CD4-positive, alpha-beta T cell treated with Interleukin-6 at 100 ng/mL for 8 hours (primary cell): Measurements from ENCODE around the gene CLEC9A.
"Not testable (repeated sequence)": the region's sequence is repeated elsewhere in the genome, so short reads cannot be mapped to it uniquely, and the experiment has no call there.

Experiments used
- DNase-seq: peaks from one replicate; pipeline ENCODE4 v3.0.0-alpha.2; 2020; ENCODE audit warnings: mixed read lengths, low spot score

Gene CLEC9A

DNA sequence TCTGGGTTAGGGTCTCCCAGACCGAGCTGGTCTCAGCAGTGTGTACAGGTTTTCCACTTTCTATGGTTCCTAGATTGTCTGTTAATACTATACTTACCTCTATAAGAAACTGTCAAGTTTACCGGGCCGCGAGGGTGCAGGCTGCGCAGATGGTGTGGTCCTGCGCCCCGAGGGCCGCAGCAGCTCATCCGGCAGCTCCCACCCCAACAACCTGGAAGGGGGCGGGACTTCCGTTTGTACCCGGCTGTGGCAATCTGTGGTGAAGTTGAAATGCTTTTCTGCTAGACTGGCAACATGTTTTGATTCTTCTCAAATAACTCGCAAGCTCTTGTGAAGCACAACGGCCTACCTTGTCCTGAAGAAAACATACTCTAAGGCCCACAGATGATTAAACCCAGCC is at the start of gene CLEC9A:
CLEC9A (plus strand) TSS at position 237 of the 400 bp plus-strand sequence. CDS start 22,006 bp downstream, outside the sequence.
- DNase-seq, result no peak

DNA sequence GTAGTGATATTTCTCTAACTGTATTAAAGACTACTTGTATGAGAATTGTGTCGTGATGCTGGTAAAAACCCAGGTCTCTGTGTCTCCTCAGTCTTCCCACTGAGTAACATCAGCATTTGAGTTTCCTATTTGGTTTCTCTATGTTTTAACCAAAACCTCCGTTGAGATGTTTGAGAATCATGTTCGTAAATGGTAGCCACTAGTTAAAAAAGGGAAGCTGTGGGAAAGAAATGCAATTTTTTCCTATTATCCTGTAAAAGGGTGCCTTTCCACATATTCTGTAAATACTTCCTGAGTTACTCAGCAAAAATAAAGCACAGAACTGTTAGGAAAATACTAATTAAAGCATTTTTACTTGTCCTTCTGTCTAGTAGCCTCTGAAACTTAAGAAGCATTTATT is 38.6 kb upstream of the CLEC9A start:
- no peak for DNase-seq

DNA sequence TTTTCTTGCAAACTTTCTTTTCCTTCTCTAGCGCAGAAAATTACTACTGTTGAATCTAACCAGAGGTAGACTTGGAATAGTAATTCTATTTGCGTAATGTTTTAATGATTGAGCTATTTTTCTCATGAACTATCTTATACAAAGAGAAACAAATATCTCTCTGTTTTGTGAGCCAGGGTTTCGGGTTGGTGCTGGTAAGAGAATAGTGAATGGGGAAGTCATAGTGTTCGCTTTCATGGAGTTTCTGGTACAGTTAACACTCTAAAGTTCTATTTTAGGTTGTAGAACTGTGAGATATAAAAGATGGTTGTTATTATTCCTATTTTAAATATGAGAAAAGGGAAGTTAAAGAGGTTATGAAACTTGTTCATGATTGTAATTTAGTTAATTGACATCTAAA is 38.2 kb upstream of the CLEC9A start:
- no peak for DNase-seq

DNA sequence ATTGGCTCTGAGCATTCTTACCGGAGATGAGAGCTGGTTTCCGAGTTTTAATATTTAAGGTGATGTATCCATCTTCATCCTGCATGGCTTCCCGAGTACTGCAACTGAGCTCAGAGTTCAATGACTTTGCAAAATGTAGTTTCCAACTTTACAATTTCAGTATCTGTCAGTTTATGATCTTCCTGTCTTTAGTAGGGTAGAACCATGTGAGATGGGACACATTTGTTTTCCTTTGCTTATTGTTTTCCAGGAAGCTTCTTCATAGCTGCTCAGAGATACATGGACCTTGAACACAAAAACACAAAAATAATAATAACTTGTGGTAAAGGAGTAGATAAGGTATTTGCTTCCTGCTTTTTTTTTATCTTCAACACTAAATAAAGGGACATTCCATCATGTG is 31.5 kb upstream of the CLEC9A start, which contains the start of gene CLEC1B:
CLEC1B (minus strand) TSS at position 106 of the 400 bp plus-strand sequence; CDS start at position 85, 21 bp downstream.
- DNase-seq, result no peak

DNA sequence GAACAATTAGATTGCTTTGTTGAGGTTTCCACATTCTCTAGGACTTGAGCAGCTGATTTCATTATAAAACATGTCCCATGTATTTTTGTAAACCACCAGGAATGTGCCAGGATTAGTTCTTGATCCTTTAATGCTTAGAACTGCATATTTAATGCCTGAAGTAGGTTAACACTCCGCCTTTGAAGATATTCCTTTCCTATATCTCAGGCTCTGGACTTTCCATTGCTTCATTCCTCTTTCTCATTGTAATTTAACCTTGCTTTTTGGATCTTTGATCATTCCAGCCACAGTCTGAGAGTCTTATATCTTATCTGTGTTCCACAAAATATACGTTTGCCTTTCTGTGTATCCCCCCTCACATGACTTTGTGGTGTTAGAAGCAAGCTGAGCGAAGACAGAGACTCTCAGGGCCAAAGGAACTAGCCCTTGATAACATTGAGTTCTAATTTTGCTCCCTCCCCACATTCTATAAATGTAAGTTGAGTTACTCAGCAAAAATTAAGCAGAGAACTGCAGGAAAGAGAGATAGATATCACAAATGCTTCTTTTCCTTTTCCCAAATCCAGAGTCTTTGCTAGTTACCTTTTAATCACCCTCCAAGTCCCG is 29.2 kb upstream of the CLEC9A start:
- no peak for DNase-seq

DNA sequence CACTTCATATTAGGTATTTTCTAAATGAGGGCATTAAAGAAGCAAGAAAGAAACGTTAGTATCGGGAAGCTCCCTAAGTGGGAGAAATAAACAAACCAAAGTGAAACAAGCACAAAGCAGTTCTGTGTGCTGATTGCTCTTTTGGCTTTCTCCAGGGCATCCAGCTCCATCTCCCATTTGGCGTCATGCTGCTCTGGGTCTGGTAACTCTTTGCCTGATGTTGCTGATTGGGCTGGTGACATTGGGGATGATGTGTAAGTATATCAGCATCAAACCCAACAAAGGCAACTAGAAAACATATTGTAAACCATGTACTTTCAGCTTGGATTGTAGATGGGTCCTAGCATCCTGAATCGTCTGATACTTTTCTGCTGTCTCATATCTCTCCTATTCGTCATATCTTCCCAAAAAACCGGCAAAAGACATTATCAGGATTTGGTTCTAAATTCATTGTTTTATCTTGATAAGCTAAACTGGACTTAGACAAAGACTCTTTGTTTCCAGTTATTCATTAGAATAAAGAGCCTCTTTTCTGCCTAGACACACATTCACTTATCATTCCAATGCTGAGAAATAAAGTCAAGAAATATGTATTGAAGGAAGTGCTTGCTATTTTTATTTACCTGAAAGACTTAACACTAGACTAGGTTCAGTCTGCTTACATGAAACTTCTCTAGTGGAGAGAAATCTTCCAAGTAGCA is 17.7 kb upstream of the CLEC9A start:
- DNase-seq, result no peak

DNA sequence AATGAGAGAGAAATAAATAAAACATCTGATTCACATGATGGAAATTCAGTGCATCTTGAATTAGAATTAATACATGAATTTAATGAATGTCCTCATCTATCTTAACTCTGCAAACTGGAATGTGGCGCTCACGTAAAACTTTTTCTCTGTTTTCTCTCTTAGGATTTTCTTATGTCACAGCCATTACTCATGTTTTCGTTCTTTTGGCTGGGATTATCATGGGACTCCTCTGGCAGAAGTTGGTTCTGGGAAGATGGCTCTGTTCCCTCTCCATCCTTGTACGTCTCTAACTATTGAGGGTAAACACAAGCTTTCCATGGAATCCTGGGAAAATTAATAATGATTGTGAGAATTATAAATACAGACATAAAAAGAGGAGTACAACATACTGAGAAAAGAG is 15.0 kb upstream of the CLEC9A start:
- no peak for DNase-seq

DNA sequence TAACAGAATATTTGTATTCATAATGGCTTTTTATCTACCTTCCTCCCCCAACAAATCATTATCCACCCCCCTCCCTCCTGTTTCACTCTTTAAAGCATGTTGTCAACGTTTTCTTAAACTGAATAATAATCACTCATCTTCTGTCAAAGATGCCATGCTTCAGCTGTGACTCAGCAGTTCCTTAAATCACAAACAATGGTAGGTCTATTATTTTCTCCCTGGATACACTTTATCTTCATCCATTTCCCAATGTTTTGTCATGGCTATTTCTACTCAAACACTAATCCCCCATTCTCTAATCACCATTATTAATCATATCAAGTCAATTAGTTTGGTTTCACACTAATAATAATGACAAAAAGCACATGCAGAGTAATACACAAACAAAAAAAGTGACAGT is 13.6 kb upstream of the CLEC9A start:
- DNase-seq, result no peak

DNA sequence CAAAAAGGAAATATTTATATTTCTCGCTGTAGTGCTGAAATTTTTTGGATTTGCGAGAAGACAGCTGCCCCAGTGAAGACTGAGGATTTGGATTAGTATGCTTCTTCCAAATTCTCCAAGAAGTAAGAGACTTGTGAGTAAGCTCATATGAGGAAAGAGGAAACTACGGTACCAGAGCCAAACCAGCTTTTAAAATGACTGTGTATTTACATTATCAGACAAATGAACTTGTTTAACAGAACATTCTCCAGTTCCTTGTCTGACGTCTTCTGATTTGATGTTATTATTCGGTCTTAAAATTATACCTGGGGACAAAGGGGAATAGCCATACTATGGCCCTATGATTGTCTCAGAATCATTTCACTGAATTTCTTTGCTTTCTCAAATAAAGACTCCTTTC is 12.1 kb upstream of the CLEC9A start:
- DNase-seq, result no peak

DNA sequence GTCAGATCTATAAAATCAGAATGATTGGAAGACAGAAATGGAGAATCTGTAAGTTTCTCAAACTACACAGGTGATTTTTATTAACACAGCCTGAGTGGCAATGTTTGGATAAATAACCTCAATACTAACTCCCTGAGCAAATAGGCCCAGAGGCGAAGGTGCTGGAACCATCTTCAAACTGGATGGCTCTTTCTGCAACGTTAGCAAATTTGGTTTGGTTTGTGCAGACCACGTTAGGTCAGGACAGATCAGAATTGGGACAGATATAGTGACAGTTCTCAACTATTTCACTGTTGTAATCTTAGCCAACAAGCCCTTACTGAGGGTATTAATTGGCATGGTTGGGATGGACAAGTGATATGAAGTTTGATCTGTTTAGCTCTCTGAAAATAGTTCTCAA is 9.1 kb upstream of the CLEC9A start:
- DNase-seq, result no peak

DNA sequence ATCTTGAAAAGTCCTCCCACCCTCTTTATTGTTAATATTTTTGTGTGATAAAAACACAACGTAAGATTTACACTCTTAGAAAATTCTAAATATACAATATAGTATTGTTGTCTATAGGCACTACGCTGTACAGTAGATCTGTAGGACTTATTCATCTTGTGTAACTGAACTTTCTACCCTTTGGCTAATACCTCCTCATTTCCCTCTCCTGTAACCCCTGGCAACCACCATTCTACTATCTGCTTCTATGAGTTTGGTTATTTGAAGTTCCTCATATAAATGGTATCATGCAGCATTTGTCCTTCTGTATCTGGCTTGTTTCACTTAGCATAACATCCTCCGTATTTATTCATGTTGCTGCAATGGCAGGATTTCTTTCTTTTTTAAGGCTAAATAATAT is 5.2 kb upstream of the CLEC9A start:
- DNase-seq, result no peak

DNA sequence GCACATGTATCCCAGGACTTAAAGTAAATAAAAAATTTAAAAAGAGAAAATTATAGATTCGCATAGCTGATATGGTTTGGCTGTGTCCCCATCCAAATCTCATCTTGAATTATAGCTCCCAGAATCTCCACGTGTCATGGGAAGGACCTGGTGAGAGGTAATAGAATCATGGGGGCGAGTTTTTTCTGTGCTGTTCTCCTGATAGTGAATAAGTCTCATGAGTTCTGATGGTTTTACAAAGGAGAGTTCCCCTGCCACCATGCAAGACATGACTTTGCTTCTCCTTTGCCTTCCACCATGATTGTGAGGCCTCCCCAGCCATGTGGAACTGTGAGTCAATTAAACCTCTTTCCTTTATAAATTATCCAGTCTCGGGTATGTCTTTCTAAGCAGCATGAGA is 3.8 kb upstream of the CLEC9A start:
- DNase-seq, result not testable (repeated sequence)

DNA sequence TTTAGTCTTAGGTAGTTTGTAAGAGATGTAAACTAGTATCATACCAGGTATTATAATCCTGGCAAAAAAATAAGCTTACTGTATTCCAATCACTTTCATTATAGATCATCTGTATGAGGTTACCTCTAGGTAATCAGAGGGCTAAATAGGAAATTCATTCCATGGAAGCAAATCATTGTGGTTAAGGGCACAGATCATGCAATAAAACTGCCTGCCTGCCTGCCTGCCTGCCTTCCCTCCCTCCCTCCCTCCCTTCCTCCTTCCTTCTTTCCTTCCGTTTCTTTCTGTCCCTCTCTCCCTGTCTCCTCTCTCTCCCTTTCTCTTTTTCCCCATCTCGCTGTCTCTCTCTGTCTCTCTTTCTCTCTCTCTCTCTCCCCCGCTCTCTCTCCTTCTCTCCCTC is 3.2 kb upstream of the CLEC9A start:
- DNase-seq, result no peak

DNA sequence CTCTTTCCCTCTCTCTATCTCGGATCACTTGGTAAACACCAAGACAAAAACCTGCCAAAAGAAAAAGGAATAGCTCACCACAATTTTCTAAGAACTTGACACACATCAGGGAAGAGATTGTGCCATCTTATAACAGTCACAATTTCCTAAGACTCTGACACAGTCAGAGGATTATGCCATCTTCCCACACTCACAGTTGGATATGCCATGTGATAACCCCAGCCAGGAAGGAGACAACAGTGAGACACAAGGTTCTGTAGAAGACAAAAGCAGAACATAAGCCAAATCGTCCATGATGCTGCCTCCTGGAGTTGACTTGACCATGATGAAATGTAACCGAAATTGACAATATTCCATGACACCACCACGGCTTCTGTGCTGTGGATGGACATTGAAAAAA is 2.8 kb upstream of the CLEC9A start:
- DNase-seq, result no peak

DNA sequence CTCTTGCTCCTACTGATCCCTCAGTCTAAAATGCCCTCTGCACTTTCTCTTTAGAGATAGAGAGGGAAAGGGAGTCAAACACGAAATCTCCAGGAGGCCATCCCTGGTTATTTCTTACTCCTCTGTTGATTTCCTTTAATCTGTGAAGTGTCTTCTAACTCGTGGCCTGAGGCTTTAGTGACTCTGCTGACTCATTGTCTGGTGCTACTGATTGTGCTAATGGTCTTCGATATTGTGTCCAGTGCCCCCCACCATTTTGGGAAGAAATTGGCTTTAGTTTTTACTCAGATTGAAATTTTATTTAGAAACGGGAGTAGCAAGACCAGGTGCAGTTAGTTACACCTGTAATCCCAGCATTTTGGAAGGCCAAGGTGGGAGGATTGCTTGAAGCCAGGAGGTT is 839 bp downstream of the CLEC9A start:
- DNase-seq, result no peak

DNA sequence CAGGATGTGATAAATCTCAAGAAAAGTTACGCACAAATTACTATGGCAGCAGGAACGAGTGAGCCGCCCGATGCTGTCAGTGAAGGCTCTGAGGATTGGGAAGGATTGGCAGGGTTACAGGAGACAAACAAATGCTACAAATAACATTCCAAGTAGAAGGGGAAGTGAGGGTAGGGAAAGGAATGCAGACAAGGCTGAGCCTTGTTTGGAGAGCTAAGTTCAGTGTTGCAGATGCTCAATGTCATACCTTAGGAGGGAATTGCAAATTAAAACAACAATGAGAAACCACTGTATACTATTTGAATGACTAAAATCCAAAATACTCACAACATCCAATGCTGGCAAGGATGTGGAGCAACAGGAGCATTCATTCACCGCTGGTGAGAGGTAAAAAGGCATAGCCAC is 1.3 kb downstream of the CLEC9A start:
- no peak for DNase-seq

DNA sequence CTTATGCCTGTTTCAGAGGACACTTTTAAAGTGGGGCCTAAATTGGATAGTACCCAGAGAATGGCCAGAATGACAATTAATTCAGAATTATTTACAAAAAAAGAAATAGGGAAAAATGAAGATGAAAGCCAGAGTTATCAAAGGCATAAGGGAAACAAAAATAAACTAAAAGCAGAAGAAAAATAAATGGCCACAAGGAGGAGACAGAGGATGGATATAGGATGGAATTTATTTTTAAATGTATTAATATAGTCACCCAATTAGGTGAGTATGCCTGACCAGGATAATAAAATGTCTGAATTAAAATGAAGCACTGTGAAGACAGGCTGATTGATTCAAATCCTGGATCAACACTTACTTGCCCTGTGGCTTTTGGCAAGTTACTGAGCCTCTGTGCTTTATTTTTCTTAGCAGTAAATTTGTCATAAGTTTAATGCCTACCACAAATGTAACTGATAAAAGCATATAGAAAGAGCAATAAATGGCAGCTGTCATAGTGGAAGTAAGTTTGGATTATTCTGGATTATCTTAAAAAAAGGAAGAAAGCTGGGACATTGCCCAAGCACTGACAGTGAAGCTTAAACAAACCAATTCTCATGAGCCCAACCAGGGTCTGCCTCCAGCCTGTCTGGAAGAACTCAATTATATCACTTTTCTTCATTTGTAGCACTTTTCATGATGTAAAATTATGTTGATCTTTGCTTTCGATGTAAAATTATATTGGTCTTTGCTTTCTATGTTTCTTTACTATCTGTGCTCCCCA is 3.5 kb downstream of the CLEC9A start:
- no peak for DNase-seq

DNA sequence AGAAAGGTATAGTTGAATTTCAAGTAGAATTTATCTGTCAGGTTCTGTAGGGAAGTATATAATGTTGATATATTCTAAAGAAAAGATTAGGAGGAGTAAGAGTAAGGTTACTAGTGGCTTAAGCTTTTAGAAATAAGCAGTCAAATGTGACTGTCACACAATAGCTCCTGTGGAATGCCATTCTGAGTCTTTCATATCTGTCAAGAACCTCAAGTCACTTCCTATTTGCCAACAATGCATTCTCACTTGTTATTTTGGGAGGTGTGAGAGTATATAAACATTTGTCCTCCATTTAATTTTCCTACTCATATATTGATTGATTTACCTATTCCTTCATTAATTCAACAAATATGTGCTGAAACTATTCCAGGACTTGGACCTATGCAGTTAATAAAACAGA is 11.7 kb downstream of the CLEC9A start:
- DNase-seq, result no peak

DNA sequence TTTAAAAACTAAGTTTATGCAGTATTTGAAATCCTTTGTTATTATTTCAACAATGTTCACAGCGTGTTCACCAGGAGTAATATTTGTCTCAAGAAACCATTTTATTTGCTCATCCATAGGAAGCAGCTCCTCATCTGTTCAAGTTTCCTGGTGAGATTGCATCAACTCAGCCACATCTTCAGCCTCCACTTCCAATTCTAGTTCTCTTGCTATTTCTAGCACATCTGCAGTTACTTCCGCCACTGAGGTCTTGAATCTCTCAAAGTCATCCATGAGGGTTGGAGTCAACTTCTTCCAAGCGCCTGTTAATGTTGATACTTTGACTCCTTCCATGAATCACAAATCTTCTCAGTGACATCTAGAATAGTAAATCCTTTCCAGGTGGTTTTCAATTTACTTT is 18.0 kb downstream of the CLEC9A start:
- no peak for DNase-seq

DNA sequence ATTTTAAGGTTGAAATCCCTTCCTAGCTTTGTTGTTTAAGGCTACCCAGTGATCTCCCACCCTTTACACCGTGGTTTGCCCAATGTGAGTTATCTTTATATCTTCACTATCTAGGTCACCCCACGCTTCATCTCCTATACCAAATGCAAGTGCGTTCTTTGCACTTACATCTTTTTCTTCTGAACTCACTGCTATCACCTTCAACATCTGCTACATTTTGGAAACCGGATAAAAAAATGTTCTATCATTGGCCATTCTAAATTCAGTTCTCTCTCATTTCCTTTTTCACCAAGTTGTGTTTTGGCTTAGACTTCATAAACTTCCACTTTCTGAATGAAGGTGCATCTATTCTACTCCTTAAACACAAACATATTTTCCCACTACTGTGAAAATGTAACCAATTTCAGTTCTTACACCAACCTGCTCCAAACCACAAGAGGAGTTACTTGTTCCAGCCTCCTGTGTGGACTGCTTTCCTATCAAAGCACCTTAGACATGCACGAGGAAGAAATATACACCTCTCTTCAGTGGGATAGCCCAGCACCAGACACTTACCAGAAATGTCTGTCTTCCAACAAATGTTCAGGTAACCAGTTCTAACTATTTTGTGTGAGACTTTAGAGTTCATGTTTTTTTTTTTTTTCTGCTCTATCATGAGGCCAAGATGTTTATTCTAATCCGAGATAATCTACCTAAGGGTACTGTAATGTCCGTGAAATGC is 21.9 kb downstream of the CLEC9A start:
- DNase-seq, result no peak

DNA sequence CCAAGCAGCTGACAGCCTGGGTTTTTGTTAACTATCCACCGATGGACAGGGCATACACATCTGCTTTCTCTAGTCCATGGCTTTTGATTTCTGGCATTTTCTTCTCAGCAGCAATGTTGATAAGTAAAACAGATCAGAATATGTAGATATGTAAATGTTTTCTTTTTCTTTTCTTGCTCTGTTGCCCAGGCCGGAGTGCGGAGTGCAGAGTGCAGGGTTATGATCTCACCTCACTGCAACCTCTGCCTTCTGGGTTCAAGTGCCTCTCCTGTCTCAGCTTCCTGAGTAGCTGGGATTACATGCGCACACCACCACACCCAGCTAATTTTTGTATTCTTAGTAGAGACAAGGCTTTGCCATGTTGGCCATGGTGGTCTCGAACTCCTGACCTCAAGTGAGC is 27.9 kb downstream of the CLEC9A start:
- no peak for DNase-seq

DNA sequence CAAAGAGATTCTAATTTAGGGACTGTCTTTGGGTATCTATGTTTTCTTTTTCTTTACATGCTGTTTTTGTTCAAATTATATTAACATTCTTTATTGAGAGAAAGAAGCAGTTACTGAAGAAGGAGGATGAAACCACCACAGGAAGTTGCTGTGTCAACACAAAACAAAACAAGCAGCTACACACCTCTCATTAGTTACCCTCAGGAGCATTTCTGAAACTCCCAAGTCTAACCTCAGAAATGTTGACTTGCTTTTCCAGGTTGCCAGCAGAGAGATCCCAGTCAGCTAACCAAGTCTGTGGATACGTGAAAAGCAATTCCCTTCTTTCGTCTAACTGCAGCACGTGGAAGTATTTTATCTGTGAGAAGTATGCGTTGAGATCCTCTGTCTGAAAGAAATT is 34.8 kb downstream of the CLEC9A start:
- DNase-seq, result no peak

DNA sequence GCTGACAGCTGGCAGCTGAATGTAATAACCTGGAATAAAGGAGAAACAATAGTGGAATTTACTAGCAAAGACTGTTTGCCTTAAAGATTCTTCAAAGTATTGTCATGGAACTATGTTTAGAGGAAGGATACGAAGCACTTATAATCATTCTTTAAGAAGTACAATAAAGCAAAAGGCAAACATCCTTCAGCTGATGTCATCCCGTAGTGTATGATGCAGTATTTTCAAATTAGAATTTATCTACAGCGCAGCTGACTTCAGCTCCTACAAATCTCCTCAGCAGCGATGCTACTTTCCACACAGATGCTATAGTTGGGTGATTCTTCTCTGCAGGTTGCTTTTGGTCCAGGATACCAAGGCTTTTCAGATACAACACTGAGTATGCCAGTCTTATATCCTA is 36.8 kb downstream of the CLEC9A start:
- no peak for DNase-seq
